ENCODE data around the gene NRDC.

DNA sequence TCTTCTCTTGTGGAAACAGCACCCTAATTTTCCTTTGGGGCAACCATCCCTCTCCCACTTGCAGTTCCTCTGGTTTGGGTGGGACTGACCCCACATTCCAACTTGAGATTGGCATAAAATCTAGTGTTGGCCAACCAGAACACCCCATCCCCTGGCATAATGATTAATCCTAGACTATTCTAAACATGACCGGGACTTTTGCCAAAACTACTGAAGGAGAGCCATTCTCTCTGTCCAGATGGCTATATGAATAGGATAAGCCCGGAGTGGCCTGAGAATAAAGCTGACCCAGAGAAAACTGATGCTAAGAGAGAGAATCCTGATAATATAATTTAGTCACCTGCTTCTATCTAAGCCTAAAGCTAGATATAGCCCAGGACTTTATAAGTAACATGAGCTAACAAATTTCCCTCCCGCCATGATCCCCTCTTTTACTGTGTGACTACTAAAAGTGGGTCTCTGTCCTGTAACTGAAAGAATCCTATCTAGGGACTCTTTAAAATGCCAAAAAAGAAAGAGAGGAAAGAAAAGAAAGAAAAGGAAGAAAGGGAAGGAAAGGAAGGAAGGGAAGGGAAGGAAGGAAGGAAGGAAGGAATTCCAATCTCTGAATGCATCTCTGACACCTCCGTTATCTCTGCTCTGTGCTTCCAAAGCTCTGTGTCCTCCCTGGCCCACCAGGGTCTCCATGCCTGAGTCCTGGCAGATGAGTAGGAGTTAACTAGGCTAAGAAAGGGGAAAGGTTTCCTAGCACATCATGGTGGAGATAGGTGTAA, 28.0 kb upstream of the NRDC start:
- TF ChIP-seq EZH2 (IDR thresholded peaks at IDR 0.05; ENCODE audit: low read depth, unreplicated experiment) (no peak), EZH2phosphoT487 (IDR thresholded peaks at IDR 0.05; ENCODE audit: unreplicated experiment) (no peak)

Measured in GM23338 (cell line).